RWPE2 (cell line): Measurements from ENCODE around the gene RETSAT.

ENCODE experiments used
- ATAC-seq: fragments of 200-7000 bp; cut with Tn5 transposase; 3 replicates; pipeline ENCODE4 v1.9.1; 2021; ENCODE audit warnings: low read depth
- DNase-seq: peaks from one replicate; pipeline ENCODE4 v3.0.0-alpha.2; 2020; ENCODE audit warnings: low spot score
- H3K27ac ChIP-seq: fragments of 450-650 bp; 2 replicates; pipeline ENCODE4 v1.5.1; 2017; ENCODE audit warnings: mild to moderate bottlenecking; ENCODE audit not compliant: poor library complexity, severe bottlenecking
- H3K27me3 ChIP-seq: fragments of 250-450 bp; sonication (Bioruptor Pico); 2 replicates; pipeline ENCODE4 v1.5.1; 2021; ENCODE audit warnings: mild to moderate bottlenecking, moderate library complexity; ENCODE audit not compliant: insufficient read depth, poor library complexity, severe bottlenecking
- H3K36me3 ChIP-seq: fragments of 250-450 bp; sonication (Bioruptor Pico); 2 replicates; pipeline ENCODE4 v1.5.1; 2020; ENCODE audit warnings: low read depth, mild to moderate bottlenecking, moderate library complexity
- H3K4me1 ChIP-seq: fragments of 250-450 bp; sonication (Bioruptor Pico); 2 replicates; pipeline ENCODE4 v1.5.1; 2021; ENCODE audit warnings: mild to moderate bottlenecking, moderate library complexity; ENCODE audit not compliant: insufficient read depth, poor library complexity, severe bottlenecking
- H3K4me3 ChIP-seq: fragments of 250-450 bp; sonication (Bioruptor Pico); 2 replicates; pipeline ENCODE4 v1.5.1; 2021; ENCODE audit warnings: mild to moderate bottlenecking, moderate library complexity; ENCODE audit not compliant: severe bottlenecking
- H3K9me3 ChIP-seq: fragments of 250-450 bp; sonication (Bioruptor Pico); 2 replicates; pipeline ENCODE4 v1.5.1; 2021; ENCODE audit warnings: mild to moderate bottlenecking, moderate library complexity; ENCODE audit not compliant: severe bottlenecking
- CTCF ChIP-seq: fragments of 450-650 bp; IDR thresholded peaks from one replicate; pipeline ENCODE4 v1.5.1; 2017; ENCODE audit warnings: mild to moderate bottlenecking, moderate library complexity; ENCODE audit not compliant: poor library complexity, severe bottlenecking

The RETSAT gene

GRCh38 chr2:85303780-85304531 lies 50.4 kb downstream of the RETSAT start:
- ATAC-seq (no peak), DNase-seq (no peak)
- Histone ChIP-seq H3K4me1 (no peaks in the 10 kb centered on the region), H3K9me3 (no peaks in the 10 kb centered on the region), H3K27ac (no peak overlapping the region), H3K27me3 (no peaks in the 10 kb centered on the region), H3K4me3 (no peak overlapping the region), H3K36me3 (peaks cover 50% of the 10 kb centered on the region)
- TF ChIP-seq CTCF: no peak

- DNase-seq: no peak
- H3K4me1 ChIP-seq: no peaks in the 10 kb centered on the region
- H3K27me3 ChIP-seq: no peaks in the 10 kb centered on the region
- H3K9me3 ChIP-seq: no peaks in the 10 kb centered on the region
- no peak for TF ChIP-seq CTCF
- no peak for ATAC-seq
- H3K4me3 ChIP-seq: no peak overlapping the region
- H3K36me3 ChIP-seq: peaks cover 37% of the 10 kb centered on the region
- H3K27ac ChIP-seq: no peak overlapping the region
Observed at GRCh38 chr2:85302121-85302520, 52.2 kb downstream of the RETSAT start.
